GM12878 (cell line): ENCODE measurements around the gene TAF4. TPM values are rescaled to one million over a fixed set of nuclear protein-coding genes. Genes with fewer than 3 reads are reported as not detected.

ENCODE experiments used
- BMI1 ChIP-seq: fragments of 450-650 bp; IDR thresholded peaks from 2 replicates; pipeline ENCODE4 v1.6.1; 2016; ENCODE audit warnings: mild to moderate bottlenecking, moderate library complexity, borderline replicate concordance
- CBFB ChIP-seq: IDR thresholded peaks from 2 replicates; pipeline ENCODE4 v1.6.1; 2016; ENCODE audit warnings: antibody characterized with exemption, low read depth
- CUX1 ChIP-seq: IDR thresholded peaks from 2 replicates; pipeline ENCODE4 v1.6.1; 2012; ENCODE audit warnings: improper control_type of control experiment, low read depth, low read length; ENCODE audit not compliant: insufficient replicate concordance
- E2F8 ChIP-seq: fragments of 450-650 bp; IDR thresholded peaks from 2 replicates; pipeline ENCODE4 v1.6.1; 2018; ENCODE audit warnings: mild to moderate bottlenecking, low read depth, moderate library complexity; ENCODE audit not compliant: partially characterized antibody
- ETV6 ChIP-seq, 2 experiments: fragments of 450-650 bp in 1 of 2; IDR thresholded peaks in 1 of 2; conservative IDR thresholded peaks in 1 of 2; 2 replicates each; pipeline ENCODE4 v1.6.1; 2014; ENCODE audit warnings: antibody characterized with exemption in 1 of 2, borderline replicate concordance in 1 of 2, low read depth in 1 of 2, mild to moderate bottlenecking in 1 of 2, moderate library complexity in 1 of 2
- IRF4 ChIP-seq: IDR thresholded peaks from 2 replicates; pipeline ENCODE4 v1.6.1; 2011; ENCODE audit warnings: low read depth, low read length
- NFIC ChIP-seq: IDR thresholded peaks from 2 replicates; pipeline ENCODE4 v1.6.1; 2012; ENCODE audit warnings: low read depth, mild to moderate bottlenecking, inconsistent platforms, low read length, moderate library complexity
- NRF1 ChIP-seq: conservative IDR thresholded peaks from 2 replicates; pipeline ENCODE4 v1.6.1; 2011; ENCODE audit warnings: mild to moderate bottlenecking, low read depth, low read length, improper control_type of control experiment
- PML ChIP-seq: IDR thresholded peaks from 2 replicates; pipeline ENCODE4 v1.6.1; 2012; ENCODE audit warnings: low read length, inconsistent platforms
- RAD51 ChIP-seq: fragments of 450-650 bp; IDR thresholded peaks from 2 replicates; pipeline ENCODE4 v1.6.1; 2016; ENCODE audit warnings: moderate library complexity, mild to moderate bottlenecking, inconsistent platforms
- polyA plus RNA-seq, 11 experiments: library from polyadenylated mRNA; depleted of rRNA in 4 of 11; unstranded in 6 of 11; stranded (reverse) in 5 of 11; fragments of >200 nt; fragmentation: Nextera tagmentation in 4 of 11; fragmentation: Illumina TruSeq in 1 of 11; extraction: Ambion mirVana in 4 of 11; extraction: Trizol in 1 of 11; gene quantifications; 1 replicate in 1 of 11; 2 replicates in 10 of 11; pipeline versions ENCODE4 v1.2.1 to v1.2.3, GENCODE V29; 2011 to 2016; ENCODE audit warnings: inconsistent platforms in 2 of 11, missing spikeins in 2 of 11, low read depth in 1 of 11
- total RNA-seq, 4 experiments: library from RNA; depleted of rRNA in 3 of 4; stranded (reverse); fragments of >200 nt in 3 of 4; fragmentation: Illumina TruSeq in 1 of 4; extraction: Trizol in 1 of 4; gene quantifications; 2 replicates each; pipeline versions ENCODE4 v1.2.1 to v1.2.3, GENCODE V29; 2013 to 2021
- TF ChIP-seq, protein P1 (sequence below): fragments of 150-350 bp; IDR thresholded peaks from 2 replicates; pipeline ENCODE4 v1.6.1; 2016; ENCODE audit warnings: low read depth, low read length
- TF ChIP-seq, protein P2 (sequence below): fragments of 450-650 bp; formaldehyde crosslinking; IDR thresholded peaks from 2 replicates; pipeline ENCODE4 v1.5.0; 2022; ENCODE audit warnings: mild to moderate bottlenecking, missing genetic modification characterization
- TF ChIP-seq, protein P3 (sequence below): IDR thresholded peaks from 2 replicates; pipeline ENCODE4 v1.6.1; 2012; ENCODE audit warnings: low read depth, low read length, improper control_type of control experiment

Gene TAF4
- total and polyA plus RNA-seq, 10 of the 15 experiments (the other 5 are each of a cell fraction or from before 2014, with no cell fraction given) = 0.39 to 16.9 (median 3.4) TPM

DNA sequence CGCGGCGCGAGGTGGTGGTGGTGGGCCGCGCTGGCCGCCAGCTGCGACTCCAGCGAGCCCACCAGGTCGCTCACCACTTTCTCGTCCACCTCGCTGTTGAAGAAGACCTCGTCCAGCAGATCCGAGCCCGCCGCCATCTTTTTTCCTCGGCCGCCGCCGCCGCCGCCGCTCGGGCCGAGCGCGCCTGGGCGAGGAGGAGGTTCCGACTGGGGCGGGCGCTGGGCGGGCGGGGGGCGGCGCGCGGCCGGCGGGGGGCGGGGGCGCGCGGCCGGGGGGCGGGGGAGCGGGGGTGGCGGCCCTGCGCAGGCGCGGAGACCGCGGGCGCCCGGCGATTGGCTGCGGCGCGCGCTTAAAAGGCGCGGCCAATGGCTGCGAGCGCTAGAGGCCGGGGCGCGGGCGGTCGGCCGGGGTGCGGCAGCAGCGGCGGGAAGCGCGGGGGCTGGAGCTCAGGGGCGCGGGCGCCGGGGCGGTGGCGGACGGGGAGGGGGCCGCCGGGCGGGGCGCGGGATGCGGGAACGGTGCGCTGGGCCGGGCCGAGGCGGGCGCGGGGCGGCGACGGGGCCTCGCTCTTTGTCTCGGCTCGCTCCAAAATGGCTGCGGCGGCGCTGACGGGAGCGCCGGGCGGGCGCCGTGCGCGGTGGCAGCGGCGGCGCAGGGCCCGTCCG is at the start of gene TAF4 (continued):
- TF ChIP-seq CBFB (no peak), IRF4 (no peak), NFIC (no peak), NRF1 (0 out of 2 replicates have a peak, but pooled peaks have one; percentile 27), CUX1 (no peak), PML (no peak), RAD51 (no peak), E2F8 (no peak), ETV6 (conservative IDR thresholded peaks at IDR 0.05 in 1 of 2, IDR thresholded peaks at IDR 0.05 in 1 of 2; ENCODE audit: borderline replicate concordance in 1 of 2, low read depth in 1 of 2) (no peak), BMI1 (no peak)
- TF ChIP-seq, protein P1, sequence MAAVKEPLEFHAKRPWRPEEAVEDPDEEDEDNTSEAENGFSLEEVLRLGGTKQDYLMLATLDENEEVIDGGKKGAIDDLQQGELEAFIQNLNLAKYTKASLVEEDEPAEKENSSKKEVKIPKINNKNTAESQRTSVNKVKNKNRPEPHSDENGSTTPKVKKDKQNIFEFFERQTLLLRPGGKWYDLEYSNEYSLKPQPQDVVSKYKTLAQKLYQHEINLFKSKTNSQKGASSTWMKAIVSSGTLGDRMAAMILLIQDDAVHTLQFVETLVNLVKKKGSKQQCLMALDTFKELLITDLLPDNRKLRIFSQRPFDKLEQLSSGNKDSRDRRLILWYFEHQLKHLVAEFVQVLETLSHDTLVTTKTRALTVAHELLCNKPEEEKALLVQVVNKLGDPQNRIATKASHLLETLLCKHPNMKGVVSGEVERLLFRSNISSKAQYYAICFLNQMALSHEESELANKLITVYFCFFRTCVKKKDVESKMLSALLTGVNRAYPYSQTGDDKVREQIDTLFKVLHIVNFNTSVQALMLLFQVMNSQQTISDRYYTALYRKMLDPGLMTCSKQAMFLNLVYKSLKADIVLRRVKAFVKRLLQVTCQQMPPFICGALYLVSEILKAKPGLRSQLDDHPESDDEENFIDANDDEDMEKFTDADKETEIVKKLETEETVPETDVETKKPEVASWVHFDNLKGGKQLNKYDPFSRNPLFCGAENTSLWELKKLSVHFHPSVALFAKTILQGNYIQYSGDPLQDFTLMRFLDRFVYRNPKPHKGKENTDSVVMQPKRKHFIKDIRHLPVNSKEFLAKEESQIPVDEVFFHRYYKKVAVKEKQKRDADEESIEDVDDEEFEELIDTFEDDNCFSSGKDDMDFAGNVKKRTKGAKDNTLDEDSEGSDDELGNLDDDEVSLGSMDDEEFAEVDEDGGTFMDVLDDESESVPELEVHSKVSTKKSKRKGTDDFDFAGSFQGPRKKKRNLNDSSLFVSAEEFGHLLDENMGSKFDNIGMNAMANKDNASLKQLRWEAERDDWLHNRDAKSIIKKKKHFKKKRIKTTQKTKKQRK = no peak
- TF ChIP-seq, protein P2, sequence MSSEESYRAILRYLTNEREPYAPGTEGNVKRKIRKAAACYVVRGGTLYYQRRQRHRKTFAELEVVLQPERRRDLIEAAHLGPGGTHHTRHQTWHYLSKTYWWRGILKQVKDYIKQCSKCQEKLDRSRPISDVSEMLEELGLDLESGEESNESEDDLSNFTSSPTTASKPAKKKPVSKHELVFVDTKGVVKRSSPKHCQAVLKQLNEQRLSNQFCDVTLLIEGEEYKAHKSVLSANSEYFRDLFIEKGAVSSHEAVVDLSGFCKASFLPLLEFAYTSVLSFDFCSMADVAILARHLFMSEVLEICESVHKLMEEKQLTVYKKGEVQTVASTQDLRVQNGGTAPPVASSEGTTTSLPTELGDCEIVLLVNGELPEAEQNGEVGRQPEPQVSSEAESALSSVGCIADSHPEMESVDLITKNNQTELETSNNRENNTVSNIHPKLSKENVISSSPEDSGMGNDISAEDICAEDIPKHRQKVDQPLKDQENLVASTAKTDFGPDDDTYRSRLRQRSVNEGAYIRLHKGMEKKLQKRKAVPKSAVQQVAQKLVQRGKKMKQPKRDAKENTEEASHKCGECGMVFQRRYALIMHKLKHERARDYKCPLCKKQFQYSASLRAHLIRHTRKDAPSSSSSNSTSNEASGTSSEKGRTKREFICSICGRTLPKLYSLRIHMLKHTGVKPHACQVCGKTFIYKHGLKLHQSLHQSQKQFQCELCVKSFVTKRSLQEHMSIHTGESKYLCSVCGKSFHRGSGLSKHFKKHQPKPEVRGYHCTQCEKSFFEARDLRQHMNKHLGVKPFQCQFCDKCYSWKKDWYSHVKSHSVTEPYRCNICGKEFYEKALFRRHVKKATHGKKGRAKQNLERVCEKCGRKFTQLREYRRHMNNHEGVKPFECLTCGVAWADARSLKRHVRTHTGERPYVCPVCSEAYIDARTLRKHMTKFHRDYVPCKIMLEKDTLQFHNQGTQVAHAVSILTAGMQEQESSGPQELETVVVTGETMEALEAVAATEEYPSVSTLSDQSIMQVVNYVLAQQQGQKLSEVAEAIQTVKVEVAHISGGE = peak; percentile 48; the same call in 1 of the 2 replicates
- TF ChIP-seq, protein P3, sequence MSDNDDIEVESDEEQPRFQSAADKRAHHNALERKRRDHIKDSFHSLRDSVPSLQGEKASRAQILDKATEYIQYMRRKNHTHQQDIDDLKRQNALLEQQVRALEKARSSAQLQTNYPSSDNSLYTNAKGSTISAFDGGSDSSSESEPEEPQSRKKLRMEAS = no peak
